GM10266 (cell line): ENCODE measurements around the gene WWOX.
"Not testable (repeated sequence)": the region's sequence is repeated elsewhere in the genome, so short reads cannot be mapped to it uniquely, and the experiment has no call there.

Experiments used
- DNase-seq: peaks from one replicate; pipeline ENCODE4 v3.0.0; 2012; ENCODE audit errors: extremely low spot score
- TF ChIP-seq, protein P1 (sequence below): IDR thresholded peaks from 2 replicates; pipeline ENCODE4 v1.5.1; 2012; ENCODE audit warnings: mild to moderate bottlenecking, low read depth; ENCODE audit not compliant: control insufficient read depth, insufficient read depth; ENCODE audit errors: missing control alignments

The WWOX gene

DNA sequence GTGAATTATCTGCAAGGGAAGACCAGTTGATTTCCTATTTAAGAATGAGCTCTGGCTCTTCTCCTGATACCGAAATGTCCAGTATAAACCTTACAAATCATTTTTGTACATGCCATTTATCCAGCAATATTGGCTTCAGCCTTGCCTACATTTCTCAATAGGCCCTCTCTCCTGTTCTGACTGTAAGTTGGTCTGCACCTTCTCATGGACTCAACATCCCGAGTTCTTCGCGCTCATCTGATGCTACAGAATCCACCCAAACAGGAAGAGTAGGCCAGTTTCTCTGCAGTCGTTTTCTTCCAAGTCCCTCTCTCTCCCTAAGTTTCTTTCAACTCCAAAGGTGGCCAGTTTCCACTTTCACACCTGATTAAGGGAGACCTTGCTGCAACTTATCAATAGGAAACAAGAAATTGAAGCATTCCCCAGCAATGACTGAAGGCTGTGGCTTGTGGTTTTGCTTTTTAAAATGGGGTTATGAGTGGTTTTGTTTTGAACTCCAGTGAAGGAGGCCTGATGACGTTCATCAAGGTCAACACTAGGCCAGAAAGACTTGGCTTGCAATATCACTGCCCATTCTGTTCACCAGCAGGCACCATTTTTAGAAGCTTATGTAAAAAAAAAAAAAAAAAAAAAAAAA is 1118.0 kb downstream of the WWOX start:
- no peak for DNase-seq
- TF ChIP-seq, protein P1, sequence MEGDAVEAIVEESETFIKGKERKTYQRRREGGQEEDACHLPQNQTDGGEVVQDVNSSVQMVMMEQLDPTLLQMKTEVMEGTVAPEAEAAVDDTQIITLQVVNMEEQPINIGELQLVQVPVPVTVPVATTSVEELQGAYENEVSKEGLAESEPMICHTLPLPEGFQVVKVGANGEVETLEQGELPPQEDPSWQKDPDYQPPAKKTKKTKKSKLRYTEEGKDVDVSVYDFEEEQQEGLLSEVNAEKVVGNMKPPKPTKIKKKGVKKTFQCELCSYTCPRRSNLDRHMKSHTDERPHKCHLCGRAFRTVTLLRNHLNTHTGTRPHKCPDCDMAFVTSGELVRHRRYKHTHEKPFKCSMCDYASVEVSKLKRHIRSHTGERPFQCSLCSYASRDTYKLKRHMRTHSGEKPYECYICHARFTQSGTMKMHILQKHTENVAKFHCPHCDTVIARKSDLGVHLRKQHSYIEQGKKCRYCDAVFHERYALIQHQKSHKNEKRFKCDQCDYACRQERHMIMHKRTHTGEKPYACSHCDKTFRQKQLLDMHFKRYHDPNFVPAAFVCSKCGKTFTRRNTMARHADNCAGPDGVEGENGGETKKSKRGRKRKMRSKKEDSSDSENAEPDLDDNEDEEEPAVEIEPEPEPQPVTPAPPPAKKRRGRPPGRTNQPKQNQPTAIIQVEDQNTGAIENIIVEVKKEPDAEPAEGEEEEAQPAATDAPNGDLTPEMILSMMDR = no peak

DNA sequence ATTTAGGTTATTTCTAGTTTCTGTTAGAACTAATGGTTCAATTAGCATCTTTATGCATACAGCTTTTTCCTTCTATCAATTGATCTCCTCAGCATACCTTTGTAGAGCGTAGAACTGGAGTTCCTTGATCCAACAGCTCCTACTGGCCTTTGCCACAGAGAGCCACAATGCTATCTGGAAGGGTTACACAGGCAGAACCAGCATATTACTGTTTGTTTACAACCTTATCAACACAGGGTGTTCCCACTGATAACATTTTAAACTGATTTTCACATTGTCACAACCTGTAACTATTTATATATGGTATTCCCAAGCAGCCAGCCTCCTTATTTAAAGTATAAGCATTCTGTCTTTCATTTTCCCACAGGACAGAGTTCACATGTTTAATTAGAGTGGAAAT is 1118.9 kb downstream of the WWOX start:
- no peak for DNase-seq
- TF ChIP-seq, protein P1 = no peak

DNA sequence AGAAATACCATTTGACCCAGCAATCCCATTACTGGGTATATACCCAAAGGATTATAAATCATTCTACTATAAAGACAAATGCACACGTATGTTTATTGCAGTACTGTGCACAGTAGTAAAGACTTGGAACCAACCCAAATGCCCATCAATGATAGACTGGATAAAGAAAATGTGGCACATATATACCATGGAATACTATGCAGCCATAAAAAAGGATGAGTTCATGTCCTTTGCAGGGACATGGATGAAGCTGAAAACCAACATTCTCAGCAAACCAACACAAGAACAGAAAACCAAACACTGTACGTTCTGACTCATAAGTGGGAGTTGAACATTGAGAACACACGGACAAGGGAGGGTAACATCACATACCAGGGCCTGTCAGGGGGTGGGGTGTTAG is 1126.5 kb downstream of the WWOX start:
- not testable (repeated sequence) for DNase-seq

DNA sequence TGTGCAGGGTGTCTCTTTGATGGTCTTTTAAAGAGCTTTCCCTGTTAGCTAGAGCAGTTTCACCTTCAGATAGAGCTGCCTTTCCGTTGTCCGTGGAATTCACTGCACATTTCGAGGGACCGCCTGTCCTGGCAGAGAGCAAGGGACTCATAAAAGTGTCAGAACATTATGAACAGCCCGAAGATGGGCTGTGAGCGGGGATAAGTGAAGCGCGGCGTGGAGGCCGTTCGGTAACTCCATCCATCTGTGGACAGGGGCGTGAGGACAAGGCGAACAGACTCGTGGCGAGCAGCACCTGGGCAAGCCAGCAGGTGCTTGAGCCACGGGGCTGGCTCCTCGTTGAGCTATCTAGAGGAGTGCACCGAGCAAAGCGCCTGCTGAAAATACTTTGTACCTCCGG is 1129.9 kb downstream of the WWOX start:
- TF ChIP-seq, protein P1 = no peak

DNA sequence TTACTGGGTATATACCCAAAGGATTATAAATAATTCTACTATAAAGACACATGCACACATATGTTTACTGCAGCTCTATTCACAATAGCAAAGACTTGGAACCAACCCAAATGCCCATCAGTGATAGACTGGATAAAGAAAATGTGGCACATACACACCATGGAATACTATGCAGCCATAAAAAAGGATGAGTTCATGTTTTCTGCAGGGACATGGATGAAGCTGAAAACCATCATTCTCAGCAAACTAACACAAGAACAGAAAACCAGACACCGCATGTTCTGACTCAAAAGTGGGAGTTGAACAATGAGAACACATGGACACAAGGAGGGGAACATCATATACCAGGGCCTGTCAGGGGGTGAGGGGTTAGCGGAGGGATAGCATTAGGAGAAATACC is 1146.2 kb downstream of the WWOX start:
- not testable (repeated sequence) for DNase-seq

More for the DNA sequence above, 1129.9 kb downstream of the WWOX start:
- DNase-seq = no peak

DNA sequence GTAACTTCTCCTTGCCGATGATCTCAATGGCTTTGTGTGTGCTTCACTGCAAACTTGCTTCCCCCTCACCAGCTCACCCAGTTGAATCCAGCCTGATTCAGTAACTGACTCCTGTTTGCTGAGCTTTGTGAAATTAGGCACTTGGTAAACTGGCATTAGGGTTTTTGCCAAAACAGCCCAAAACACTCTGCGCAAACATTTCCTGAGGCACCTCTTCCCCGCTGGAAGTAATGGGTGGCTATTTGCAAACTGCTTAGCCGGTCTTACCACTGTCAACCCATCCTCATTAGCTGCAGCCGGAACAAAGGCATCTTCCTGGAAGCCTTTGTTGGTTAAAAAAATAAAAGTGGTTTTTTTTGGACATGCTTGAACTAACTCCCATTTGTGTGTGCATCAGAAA is 1147.9 kb downstream of the WWOX start:
- TF ChIP-seq, protein P1 = no peak
- DNase-seq = no peak

DNA sequence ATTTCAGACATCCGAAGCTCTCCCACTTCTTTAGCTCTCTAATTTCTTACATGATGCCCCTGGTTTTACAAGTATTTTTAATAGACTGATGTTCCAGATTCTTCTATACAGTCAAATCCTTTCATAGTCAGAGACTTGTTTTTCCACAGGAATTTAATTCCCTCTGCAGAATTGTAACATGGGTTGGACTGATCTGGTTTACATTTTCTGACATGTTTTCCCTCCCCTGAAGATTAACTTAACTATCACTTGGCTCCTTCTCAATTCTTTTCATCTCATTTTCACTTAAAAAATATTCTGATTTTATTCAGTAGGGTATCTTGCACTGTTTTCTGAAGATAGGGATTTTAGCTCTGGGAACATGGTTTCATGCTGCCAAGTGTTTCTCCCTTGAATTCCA is 1148.9 kb downstream of the WWOX start:
- TF ChIP-seq, protein P1 = no peak
- no peak for DNase-seq

DNA sequence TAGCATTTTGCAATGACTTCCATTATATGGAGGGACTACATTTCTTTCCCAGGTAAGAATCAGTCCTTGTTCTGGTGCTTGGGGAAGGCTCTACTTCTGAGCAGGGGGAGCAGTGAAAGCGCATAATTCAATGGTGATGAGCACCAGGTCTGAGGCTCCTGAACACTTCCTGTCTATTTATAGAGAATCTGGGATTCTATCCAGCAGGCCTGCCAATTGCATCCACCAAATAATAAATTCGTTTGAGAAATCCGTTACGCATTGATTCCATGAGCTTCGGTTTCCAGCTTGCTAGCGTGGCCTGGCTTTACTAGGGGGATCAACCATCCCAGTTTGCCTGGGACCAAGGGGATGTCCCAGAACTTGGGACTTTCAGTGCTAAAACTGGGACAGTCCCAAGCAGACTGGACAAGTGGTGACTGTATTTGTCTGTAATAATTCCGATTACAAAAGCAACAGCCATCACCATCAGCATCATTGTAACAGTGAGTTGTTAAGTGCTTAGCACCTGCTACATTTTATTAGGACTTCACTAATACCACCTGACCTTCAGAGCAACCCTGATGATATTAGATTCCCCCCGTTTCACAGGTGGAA is 1151.1 kb downstream of the WWOX start:
- TF ChIP-seq, protein P1 = no peak
- no peak for DNase-seq
